ENCODE measurements around the gene LSM4. TPM values are rescaled to one million over a fixed set of nuclear protein-coding genes. Genes with fewer than 3 reads are reported as not detected.

LSM4 gene
- total and polyA plus RNA-seq, 2 of the 13 experiments (the other 11 are each of a cell fraction or from before 2014, with no cell fraction given), result 65.8 to 166 TPM

GRCh38 chr19:18281082-18282020 is 41.5 kb downstream of the LSM4 start, which contains the start of gene JUND (continued):
- TF ChIP-seq THAP8 (CRISPR knock-in tag; IDR thresholded peaks at IDR 0.05; ENCODE audit: borderline replicate concordance) (no peak), PRDM15 (CRISPR knock-in tag; IDR thresholded peaks at IDR 0.05) (no peak), ZNF382 (CRISPR knock-in tag; IDR thresholded peaks at IDR 0.05; ENCODE audit: borderline replicate concordance) (no peak), RERE (CRISPR knock-in tag; IDR thresholded peaks at IDR 0.05; ENCODE audit: low read depth) (0 out of 2 replicates have a peak, but pooled peaks have one; percentile 12), ZNF30 (CRISPR knock-in tag; IDR thresholded peaks at IDR 0.05) (no peak), CREB3 (CRISPR knock-in tag; IDR thresholded peaks at IDR 0.05) (no peak; the same call in 1 of the 2 replicates), RFX3 (CRISPR knock-in tag; IDR thresholded peaks at IDR 0.05) (peak; percentile 85), ISL2 (CRISPR knock-in tag; IDR thresholded peaks at IDR 0.05) (0 out of 2 replicates have a peak, but pooled peaks have one; percentile 30), THRA (CRISPR knock-in tag; IDR thresholded peaks at IDR 0.05; ENCODE audit: borderline replicate concordance) (0 out of 2 replicates have a peak, but pooled peaks have one; percentile 11), ZBTB4 (CRISPR knock-in tag; IDR thresholded peaks at IDR 0.05; ENCODE audit: borderline replicate concordance) (no peak)
